SK-N-SH treated with all-trans-retinoic acid at 6 μM for 48 hours (cell line): ENCODE measurements around the gene PES1.

Source experiments
- ARNTL ChIP-seq: fragments of 450-650 bp; formaldehyde crosslinking; IDR thresholded peaks from 2 replicates; pipeline ENCODE4 v1.5.0; 2020; ENCODE audit warnings: low read depth, mild to moderate bottlenecking, moderate library complexity, borderline replicate concordance
- BACH2 ChIP-seq: fragments of 250-450 bp; sonication (Bioruptor Pico); IDR thresholded peaks from 2 replicates; pipeline ENCODE4 v1.9.0; 2021; ENCODE audit warnings: mild to moderate bottlenecking, borderline replicate concordance
- CREB5 ChIP-seq: fragments of 250-450 bp; sonication (Bioruptor Pico); IDR thresholded peaks from 2 replicates; pipeline ENCODE4 v1.5.1; 2020; ENCODE audit warnings: low read depth, mild to moderate bottlenecking, moderate library complexity
- GLIS3 ChIP-seq: fragments of 250-450 bp; sonication (Bioruptor Pico); IDR thresholded peaks from 2 replicates; pipeline ENCODE4 v1.5.0; 2020; ENCODE audit warnings: mild to moderate bottlenecking, moderate library complexity
- TCF4 ChIP-seq: fragments of 250-450 bp; sonication (Bioruptor Pico); IDR thresholded peaks from 2 replicates; pipeline ENCODE4 v1.8.0; 2021; ENCODE audit warnings: mild to moderate bottlenecking, moderate library complexity, borderline replicate concordance
- ZC3H10 ChIP-seq: fragments of 250-450 bp; sonication (Bioruptor Pico); IDR thresholded peaks from 2 replicates; pipeline ENCODE4 v1.5.1; 2021; ENCODE audit warnings: mild to moderate bottlenecking, moderate library complexity
- ZFP3 ChIP-seq: fragments of 250-450 bp; sonication (Bioruptor Pico); IDR thresholded peaks from 2 replicates; pipeline ENCODE4 v1.5.0; 2020; ENCODE audit warnings: mild to moderate bottlenecking, moderate library complexity
- ZNF8 ChIP-seq: fragments of 450-650 bp; formaldehyde crosslinking; IDR thresholded peaks from 2 replicates; pipeline ENCODE4 v1.5.0; 2020; ENCODE audit warnings: mild to moderate bottlenecking, moderate library complexity
- TF ChIP-seq, protein P1 (sequence below): fragments of 250-450 bp; sonication (Bioruptor Pico); IDR thresholded peaks from 2 replicates; pipeline ENCODE4 v1.8.0; 2020; ENCODE audit warnings: mild to moderate bottlenecking, moderate library complexity, borderline replicate concordance
- TF ChIP-seq, protein P2 (sequence below): fragments of 250-450 bp; sonication (Bioruptor Pico); IDR thresholded peaks from 2 replicates; pipeline ENCODE4 v1.5.0; 2020; ENCODE audit warnings: mild to moderate bottlenecking, moderate library complexity
- TF ChIP-seq, protein P3 (sequence below): fragments of 250-450 bp; sonication (Bioruptor Pico); IDR thresholded peaks from 2 replicates; pipeline ENCODE4 v1.8.0; 2021; ENCODE audit warnings: low read depth, mild to moderate bottlenecking, moderate library complexity, borderline replicate concordance
- TF ChIP-seq, protein P4 (sequence below): fragments of 250-450 bp; sonication (Bioruptor Pico); IDR thresholded peaks from 2 replicates; pipeline ENCODE4 v1.5.1; 2021; ENCODE audit warnings: mild to moderate bottlenecking, moderate library complexity

- no peak for TF ChIP-seq TCF4 (CRISPR knock-in tag)
- no peak for TF ChIP-seq ZFP3
- TF ChIP-seq, protein P1, sequence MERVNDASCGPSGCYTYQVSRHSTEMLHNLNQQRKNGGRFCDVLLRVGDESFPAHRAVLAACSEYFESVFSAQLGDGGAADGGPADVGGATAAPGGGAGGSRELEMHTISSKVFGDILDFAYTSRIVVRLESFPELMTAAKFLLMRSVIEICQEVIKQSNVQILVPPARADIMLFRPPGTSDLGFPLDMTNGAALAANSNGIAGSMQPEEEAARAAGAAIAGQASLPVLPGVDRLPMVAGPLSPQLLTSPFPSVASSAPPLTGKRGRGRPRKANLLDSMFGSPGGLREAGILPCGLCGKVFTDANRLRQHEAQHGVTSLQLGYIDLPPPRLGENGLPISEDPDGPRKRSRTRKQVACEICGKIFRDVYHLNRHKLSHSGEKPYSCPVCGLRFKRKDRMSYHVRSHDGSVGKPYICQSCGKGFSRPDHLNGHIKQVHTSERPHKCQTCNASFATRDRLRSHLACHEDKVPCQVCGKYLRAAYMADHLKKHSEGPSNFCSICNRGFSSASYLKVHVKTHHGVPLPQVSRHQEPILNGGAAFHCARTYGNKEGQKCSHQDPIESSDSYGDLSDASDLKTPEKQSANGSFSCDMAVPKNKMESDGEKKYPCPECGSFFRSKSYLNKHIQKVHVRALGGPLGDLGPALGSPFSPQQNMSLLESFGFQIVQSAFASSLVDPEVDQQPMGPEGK (CRISPR knock-in tag) = no peak
- TF ChIP-seq, protein P2, sequence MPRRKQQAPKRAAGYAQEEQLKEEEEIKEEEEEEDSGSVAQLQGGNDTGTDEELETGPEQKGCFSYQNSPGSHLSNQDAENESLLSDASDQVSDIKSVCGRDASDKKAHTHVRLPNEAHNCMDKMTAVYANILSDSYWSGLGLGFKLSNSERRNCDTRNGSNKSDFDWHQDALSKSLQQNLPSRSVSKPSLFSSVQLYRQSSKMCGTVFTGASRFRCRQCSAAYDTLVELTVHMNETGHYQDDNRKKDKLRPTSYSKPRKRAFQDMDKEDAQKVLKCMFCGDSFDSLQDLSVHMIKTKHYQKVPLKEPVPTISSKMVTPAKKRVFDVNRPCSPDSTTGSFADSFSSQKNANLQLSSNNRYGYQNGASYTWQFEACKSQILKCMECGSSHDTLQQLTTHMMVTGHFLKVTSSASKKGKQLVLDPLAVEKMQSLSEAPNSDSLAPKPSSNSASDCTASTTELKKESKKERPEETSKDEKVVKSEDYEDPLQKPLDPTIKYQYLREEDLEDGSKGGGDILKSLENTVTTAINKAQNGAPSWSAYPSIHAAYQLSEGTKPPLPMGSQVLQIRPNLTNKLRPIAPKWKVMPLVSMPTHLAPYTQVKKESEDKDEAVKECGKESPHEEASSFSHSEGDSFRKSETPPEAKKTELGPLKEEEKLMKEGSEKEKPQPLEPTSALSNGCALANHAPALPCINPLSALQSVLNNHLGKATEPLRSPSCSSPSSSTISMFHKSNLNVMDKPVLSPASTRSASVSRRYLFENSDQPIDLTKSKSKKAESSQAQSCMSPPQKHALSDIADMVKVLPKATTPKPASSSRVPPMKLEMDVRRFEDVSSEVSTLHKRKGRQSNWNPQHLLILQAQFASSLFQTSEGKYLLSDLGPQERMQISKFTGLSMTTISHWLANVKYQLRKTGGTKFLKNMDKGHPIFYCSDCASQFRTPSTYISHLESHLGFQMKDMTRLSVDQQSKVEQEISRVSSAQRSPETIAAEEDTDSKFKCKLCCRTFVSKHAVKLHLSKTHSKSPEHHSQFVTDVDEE (CRISPR knock-in tag) = no peak
- TF ChIP-seq ZC3H10 (CRISPR knock-in tag) = no peak
- TF ChIP-seq, protein P3, sequence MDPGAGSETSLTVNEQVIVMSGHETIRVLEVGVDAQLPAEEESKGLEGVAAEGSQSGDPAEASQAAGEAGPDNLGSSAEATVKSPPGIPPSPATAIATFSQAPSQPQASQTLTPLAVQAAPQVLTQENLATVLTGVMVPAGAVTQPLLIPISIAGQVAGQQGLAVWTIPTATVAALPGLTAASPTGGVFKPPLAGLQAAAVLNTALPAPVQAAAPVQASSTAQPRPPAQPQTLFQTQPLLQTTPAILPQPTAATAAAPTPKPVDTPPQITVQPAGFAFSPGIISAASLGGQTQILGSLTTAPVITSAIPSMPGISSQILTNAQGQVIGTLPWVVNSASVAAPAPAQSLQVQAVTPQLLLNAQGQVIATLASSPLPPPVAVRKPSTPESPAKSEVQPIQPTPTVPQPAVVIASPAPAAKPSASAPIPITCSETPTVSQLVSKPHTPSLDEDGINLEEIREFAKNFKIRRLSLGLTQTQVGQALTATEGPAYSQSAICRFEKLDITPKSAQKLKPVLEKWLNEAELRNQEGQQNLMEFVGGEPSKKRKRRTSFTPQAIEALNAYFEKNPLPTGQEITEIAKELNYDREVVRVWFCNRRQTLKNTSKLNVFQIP (CRISPR knock-in tag) = no peak
- TF ChIP-seq ARNTL (CRISPR knock-in tag) = no peak
- TF ChIP-seq, protein P4, sequence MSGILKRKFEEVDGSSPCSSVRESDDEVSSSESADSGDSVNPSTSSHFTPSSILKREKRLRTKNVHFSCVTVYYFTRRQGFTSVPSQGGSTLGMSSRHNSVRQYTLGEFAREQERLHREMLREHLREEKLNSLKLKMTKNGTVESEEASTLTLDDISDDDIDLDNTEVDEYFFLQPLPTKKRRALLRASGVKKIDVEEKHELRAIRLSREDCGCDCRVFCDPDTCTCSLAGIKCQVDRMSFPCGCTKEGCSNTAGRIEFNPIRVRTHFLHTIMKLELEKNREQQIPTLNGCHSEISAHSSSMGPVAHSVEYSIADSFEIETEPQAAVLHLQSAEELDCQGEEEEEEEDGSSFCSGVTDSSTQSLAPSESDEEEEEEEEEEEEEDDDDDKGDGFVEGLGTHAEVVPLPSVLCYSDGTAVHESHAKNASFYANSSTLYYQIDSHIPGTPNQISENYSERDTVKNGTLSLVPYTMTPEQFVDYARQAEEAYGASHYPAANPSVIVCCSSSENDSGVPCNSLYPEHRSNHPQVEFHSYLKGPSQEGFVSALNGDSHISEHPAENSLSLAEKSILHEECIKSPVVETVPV = no peak
- TF ChIP-seq GLIS3 (CRISPR knock-in tag) = no peak
- TF ChIP-seq ZNF8 (CRISPR knock-in tag) = no peak
- no peak for TF ChIP-seq CREB5 (CRISPR knock-in tag)
- no peak for TF ChIP-seq BACH2 (CRISPR knock-in tag)
Measured at GRCh38 chr22:30572210-30572609, 19.5 kb downstream of the PES1 start.
